ENCODE results near the gene IL25. TPM values are rescaled to one million over a fixed set of nuclear protein-coding genes. Genes with fewer than 3 reads are reported as not detected.

IL25 gene
- total and polyA plus RNA-seq, 9 donors, result not detected

DNA sequence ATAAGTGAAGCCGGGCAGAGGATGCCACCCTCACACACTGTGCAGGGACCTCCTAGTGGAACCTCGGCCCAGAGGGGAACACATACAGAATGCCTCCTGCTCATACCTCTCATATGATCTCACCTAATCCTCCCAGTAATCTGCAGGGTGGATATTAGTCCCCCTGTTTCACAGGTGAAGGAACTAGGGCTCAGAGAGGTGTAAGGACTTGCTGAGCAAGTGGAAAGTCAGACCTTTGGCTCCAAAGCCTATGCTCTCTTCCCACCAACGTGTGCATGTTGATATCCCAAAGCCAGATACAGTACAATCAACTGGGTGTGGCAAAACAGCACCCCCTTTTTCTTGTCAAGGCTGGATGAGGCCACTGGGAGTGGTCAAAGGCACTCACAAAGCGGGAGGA is 31.3 kb downstream of the IL25 start:
- no peaks in the 10 kb centered on the region for H3K27me3 ChIP-seq
- H3K9me3 ChIP-seq, result no peaks in the 10 kb centered on the region
- H3K4me1 ChIP-seq (ENCODE audit: insufficient read depth), result no peaks in the 10 kb centered on the region
- intact Hi-C loops (cut with DNase I), result no loop called here
- 68 to 83% (median 72%) methylated on average over 4 of the region's 4 CpGs for WGBS, 3 donors
- H3K27ac ChIP-seq, result no peak overlapping the region
- TF ChIP-seq POLR2A (IDR thresholded peaks at IDR 0.05) (no peak), EP300 (IDR thresholded peaks at IDR 0.05) (no peak)
- TF ChIP-seq, protein P1, sequence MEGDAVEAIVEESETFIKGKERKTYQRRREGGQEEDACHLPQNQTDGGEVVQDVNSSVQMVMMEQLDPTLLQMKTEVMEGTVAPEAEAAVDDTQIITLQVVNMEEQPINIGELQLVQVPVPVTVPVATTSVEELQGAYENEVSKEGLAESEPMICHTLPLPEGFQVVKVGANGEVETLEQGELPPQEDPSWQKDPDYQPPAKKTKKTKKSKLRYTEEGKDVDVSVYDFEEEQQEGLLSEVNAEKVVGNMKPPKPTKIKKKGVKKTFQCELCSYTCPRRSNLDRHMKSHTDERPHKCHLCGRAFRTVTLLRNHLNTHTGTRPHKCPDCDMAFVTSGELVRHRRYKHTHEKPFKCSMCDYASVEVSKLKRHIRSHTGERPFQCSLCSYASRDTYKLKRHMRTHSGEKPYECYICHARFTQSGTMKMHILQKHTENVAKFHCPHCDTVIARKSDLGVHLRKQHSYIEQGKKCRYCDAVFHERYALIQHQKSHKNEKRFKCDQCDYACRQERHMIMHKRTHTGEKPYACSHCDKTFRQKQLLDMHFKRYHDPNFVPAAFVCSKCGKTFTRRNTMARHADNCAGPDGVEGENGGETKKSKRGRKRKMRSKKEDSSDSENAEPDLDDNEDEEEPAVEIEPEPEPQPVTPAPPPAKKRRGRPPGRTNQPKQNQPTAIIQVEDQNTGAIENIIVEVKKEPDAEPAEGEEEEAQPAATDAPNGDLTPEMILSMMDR (IDR thresholded peaks at IDR 0.05), result no peak
- no peaks in the 10 kb centered on the region for H3K36me3 ChIP-seq
- no peak overlapping the region for H3K4me3 ChIP-seq
- DNase-seq, result no peak

DNA sequence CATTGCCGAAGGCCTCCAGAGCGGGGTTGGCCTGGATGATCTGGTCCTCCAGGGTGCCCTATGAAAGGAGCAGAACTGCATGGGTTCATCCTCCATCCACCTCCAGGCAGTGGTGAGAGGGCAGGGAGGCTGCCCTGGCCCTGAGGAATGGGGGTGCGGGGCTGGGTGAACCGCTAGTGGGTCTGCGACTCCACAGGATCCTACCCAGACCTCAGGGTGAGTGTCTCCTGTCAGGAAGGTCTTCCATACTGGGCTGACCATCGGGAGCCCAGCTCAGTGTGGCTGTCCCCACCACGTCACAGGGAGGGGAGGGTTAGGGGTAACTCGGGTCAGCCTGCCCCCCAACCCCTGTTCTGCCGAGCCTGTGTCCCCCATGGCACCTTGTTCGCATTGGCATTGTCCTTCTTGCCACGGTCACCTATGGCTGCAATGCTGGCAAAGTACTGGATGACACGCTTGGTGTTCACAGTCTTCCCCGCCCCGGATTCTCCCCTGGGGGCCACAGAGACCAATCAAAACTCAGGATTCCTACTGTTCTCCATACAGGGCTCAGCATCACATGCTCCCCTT is 31.8 kb downstream of the IL25 start:
- no peak overlapping the region for H3K4me3 ChIP-seq
- no peaks in the 10 kb centered on the region for H3K27me3 ChIP-seq
- H3K36me3 ChIP-seq, result no peaks in the 10 kb centered on the region
- intact Hi-C loops (cut with DNase I), result no loop called here
- TF ChIP-seq POLR2A (IDR thresholded peaks at IDR 0.05) (no peak), EP300 (IDR thresholded peaks at IDR 0.05) (no peak)
- TF ChIP-seq, protein P1 (IDR thresholded peaks at IDR 0.05), result no peak
- no peak for DNase-seq
- H3K4me1 ChIP-seq (ENCODE audit: insufficient read depth), result no peaks in the 10 kb centered on the region
- H3K27ac ChIP-seq, result no peak overlapping the region
- H3K9me3 ChIP-seq, result no peaks in the 10 kb centered on the region
- WGBS, 3 donors, result 84 to 93% (median 88%) methylated on average over 7 to 14 of the region's 14 CpGs

GRCh38 chr14:23405096-23405495 is 32.5 kb downstream of the IL25 start:
- DNase-seq, result no peak
- intact Hi-C loops (cut with DNase I), result no loop called here
- H3K27me3 ChIP-seq, result no peaks in the 10 kb centered on the region
- H3K36me3 ChIP-seq, result no peaks in the 10 kb centered on the region
- no peak overlapping the region for H3K4me3 ChIP-seq
- whole genome bisulfite sequencing, 3 donors, result 73 to 85% (median 77%) methylated on average over 10 of the region's 10 CpGs
- no peak for TF ChIP-seq POLR2A (IDR thresholded peaks at IDR 0.05)
- TF ChIP-seq, protein P1 (IDR thresholded peaks at IDR 0.05), result no peak
- TF ChIP-seq EP300 (IDR thresholded peaks at IDR 0.05), result no peak
- no peaks in the 10 kb centered on the region for H3K4me1 ChIP-seq (ENCODE audit: insufficient read depth)
- H3K27ac ChIP-seq, result no peak overlapping the region
- no peaks in the 10 kb centered on the region for H3K9me3 ChIP-seq

GRCh38 chr14:23405516-23406025 is 33.0 kb downstream of the IL25 start:
- Histone ChIP-seq H3K9me3 (no peaks in the 10 kb centered on the region), H3K27ac (no peak overlapping the region), H3K27me3 (no peaks in the 10 kb centered on the region), H3K4me1 (ENCODE audit: insufficient read depth) (no peaks in the 10 kb centered on the region), H3K36me3 (no peaks in the 10 kb centered on the region), H3K4me3 (no peak overlapping the region)
- intact Hi-C loops (cut with DNase I), result no loop called here
- TF ChIP-seq, protein P1 (IDR thresholded peaks at IDR 0.05), result no peak
- TF ChIP-seq EP300 (IDR thresholded peaks at IDR 0.05) (no peak), POLR2A (IDR thresholded peaks at IDR 0.05) (no peak)
- DNase-seq, result no peak
- WGBS, 3 donors, result 75 to 83% (median 82%) methylated on average over 13 of the region's 13 CpGs

Measured in ovary (tissue), 9 donors.